Vagina (tissue), 2 donors: ENCODE data around the gene VSTM4.

ENCODE experiments used
- CTCF ChIP-seq, 3 experiments: fragments of 450-650 bp in 2 of 3; fragments of 200-600 bp in 1 of 3; sonication (generic) in 1 of 3; IDR thresholded peaks; one replicate each; pipeline ENCODE4 v1.5.1; 2017 to 2019; ENCODE audit warnings: antibody characterized with exemption in 3 of 3, mild to moderate bottlenecking in 2 of 3, moderate library complexity in 2 of 3
- POLR2A ChIP-seq, 2 donors: fragments of 450-650 bp; IDR thresholded peaks; one replicate each; pipeline ENCODE4 v1.6.1; 2017; ENCODE audit warnings: antibody characterized with exemption in 2 of 2, mild to moderate bottlenecking in 2 of 2, moderate library complexity in 2 of 2

- TF ChIP-seq CTCF (IDR thresholded peaks at IDR 0.05), result no peak
- no peak for TF ChIP-seq POLR2A (IDR thresholded peaks at IDR 0.05)
Observed at GRCh38 chr10:49053998-49054692, 61.2 kb downstream of the VSTM4 start.
